Epidermal melanocyte (primary cell): ENCODE measurements around the gene KIF1B.
"Not testable (repeated sequence)": the region's sequence is repeated elsewhere in the genome, so short reads cannot be mapped to it uniquely, and the experiment has no call there.

ENCODE experiments used
- DNase-seq: peaks from one replicate; pipeline ENCODE4 v3.0.0; 2011; ENCODE audit warnings: low spot score; ENCODE audit not compliant: insufficient read length

The KIF1B gene

DNA sequence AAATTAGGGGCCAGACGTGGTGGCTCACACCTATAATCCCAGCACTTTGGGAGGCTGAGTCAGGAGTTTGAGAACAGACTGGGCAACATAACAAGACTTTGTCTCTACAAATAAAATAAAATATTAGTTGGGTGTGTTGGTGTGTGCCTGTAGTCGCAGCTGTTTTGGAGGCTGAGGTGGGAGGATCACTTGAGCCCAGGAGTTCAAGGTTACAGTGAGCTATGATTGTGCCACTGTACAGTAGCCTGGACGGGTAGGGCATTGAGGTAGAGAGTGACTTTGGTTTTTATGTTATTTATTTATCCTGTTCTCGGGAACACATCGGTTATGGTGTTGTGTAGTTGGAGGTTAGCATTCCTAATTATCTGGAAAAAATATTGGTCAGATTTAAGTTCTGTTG is 19.5 kb downstream of the KIF1B start:
- no peak for DNase-seq

DNA sequence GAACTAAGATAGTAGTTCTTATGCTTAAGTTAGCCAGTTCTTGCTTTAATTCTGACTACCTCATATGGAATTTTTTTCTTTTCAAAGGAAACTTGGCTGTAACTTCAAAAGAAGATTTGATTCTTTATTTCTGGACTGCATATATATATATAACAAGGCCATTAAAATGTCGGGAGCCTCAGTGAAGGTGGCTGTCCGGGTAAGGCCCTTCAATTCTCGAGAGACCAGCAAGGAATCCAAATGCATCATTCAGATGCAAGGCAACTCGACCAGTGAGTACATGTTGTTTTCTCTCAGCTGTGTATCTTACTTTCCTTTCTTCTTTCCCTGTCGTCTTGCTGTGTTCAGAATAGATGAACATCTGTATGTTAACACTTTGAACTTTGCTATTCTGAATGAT is 21.8 kb downstream of the KIF1B start:
- no peak for DNase-seq

DNA sequence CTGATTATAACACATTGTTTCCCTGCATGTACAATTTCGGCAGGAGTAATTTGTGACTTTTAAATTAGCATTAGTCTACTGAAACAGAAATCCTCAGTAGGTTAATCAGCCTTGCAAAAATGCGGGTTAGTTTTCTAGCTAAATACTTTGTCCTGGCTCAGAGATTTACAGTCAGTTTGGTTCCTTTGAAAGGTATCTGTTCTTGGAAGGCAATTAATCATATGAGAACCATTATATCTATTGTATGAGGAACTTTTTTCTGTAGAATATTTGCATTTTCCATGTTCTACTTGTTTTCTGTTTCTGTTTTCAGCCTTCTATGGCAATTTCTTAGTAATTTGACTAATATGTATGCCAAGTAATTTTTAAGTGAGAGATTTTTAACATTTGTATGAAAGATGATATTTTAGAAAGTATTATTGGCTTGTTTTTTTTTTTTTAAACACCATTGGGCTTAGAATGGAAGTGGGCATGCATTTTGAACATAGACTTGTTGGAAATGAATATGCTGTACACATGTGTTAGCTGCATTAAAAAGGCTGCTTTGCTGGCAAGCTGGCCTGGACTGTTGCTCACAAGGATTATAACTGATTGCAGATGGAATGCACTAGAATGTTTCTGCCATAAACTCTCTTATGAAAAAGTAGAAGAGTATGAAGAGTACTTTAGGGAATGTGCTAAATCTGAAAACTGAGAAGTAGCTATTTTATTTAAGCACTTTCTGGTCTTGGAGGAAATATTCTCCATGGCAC is 26.2 kb downstream of the KIF1B start:
- no peak for DNase-seq

- DNase-seq = no peak
Measured at GRCh38 chr1:10237157-10237539, 26.8 kb downstream of the KIF1B start.

GRCh38 chr1:10242135-10242534 is 31.8 kb downstream of the KIF1B start:
- no peak for DNase-seq

DNA sequence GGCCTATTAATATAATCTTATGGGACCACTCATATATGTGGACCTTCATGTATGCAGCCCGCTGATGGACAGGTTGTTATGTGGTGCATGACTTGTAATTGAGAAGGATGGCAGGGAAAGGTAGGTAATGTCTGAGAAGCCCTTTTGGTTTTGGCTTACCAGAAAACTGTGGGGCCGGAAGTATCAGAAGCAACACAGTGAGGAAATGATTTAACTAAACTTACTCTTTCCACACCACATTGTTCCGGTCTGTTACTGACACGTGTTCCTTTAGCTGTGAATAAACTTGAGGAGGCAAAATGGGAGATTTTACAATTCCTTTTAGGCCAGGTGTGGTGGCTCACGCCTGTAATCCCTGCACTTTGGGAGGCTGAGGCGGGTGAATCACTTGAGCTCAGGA is 32.4 kb downstream of the KIF1B start:
- no peak for DNase-seq

DNA sequence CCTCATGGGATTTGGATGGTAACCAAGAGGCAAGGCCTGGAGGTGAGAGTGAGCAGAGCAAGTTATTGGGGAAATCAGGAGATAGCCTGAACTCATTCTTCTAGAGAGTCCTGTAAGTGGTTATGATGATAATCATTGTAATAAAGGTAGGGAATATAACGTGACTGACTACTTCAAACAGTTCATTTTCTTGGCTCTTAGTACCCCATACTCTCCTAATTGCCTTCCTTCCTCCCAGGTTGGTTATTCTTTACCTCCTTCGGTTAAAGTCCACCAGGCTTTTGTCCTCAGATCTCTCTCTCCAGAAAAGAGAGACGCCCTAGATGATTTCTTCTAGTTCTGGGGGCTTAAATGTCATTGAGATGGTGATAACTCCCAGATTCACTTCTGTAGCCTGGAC is 35.3 kb downstream of the KIF1B start:
- no peak for DNase-seq

DNA sequence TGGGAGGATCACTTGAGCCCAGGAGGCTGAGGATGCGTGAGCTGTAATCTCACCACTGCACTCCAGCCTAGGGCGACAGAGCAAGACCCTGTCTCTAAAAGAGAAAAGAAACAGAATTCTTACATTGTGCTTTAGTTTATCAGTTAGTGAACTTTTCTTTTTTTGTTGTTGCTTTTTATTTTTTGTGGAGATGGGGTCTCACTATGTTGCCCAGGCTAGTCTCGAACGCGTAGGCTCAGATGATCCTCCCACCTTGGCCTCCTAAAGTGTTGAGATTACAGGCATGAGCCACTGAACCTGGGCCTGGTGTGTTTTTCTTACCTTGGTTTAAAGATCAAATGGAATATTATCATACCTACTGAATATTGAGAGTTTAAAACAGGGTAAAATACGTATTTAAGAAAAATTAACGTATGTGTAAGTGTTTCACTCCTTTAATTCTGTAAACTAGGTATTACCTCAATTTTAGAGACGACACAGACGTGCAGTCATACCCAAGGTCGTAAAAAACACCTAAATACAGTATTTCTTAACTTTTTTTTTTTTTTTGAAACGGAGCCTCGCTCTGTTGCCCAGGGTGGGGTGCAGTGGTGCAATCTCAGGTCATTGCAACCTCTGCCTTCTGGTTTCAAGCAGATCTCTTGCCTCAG is 39.6 kb downstream of the KIF1B start:
- no peak for DNase-seq

DNA sequence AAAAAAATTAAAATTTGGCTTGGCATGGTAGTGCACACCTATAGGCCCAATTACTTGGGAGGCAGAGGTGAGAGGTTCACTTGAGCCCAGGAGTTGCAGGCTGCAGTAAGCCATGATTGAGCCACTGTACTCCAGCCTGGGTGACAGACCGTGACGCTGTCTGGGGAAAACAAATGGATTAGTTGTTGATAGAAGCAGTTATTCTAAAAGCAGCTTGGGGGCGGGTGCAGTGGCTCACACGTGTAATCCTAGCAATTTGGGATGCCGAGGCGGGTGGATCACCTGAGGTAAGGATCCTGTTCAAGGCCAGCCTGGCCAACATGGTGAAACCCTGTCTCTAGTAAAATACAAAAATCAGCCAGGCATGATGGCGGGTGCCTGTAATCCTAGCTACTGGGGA is 40.3 kb downstream of the KIF1B start:
- DNase-seq = no peak

DNA sequence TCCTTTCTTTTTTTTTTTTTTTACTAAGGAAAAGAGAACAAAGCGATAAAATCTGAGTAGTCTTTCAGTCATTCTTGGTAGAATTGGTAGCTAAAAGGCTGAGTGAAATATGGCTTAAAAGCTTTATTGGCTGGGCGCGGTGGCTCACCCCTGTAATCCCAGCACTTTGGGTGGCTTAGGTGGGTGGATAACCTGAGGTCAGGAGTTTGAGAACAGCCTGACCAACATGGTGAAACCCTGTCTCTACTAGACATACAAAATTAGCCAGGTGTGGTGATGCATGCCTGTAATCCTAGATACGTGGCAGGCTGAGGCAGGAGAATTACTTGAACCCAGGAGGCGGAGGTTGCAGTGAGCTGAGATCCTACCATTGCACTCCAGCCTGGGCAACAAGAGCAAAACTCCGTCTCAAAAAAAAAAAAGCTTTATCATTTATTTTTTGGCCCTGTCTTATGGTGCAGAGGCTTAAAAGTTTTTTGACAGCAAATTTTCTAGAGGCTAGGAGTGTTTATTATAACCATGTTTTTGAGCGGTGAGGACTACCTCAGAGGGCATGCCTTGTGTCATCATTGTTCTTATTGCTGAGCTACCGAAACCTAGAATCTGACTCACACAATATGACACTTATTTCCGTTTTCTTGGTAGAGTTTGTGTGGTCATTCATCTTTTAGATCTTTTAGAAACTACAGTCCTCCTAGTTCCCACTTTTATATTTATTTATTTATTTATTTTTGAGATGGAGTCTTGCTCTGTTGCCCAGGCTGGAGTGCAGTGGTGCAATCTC is 41.1 kb downstream of the KIF1B start:
- DNase-seq = not testable (repeated sequence)

DNA sequence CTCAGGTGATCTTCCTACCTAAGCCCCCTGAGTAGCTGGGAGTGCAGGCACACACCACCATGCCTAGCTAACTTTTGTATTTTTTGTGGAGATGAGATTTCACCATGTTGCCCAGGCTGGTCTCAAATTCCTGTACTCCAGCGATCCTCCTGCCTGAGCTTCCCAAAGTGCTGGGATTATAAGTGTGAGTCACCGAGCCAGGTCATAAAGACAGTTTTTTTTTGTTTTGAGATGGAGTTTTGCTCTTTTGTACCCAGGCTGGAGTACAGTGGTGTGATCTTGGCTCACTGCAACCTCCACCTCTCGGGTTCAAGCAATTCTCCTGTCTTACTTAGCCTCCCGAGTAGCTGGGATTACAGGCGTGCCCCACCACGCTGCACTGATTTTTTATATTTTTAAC is 42.1 kb downstream of the KIF1B start:
- no peak for DNase-seq

DNA sequence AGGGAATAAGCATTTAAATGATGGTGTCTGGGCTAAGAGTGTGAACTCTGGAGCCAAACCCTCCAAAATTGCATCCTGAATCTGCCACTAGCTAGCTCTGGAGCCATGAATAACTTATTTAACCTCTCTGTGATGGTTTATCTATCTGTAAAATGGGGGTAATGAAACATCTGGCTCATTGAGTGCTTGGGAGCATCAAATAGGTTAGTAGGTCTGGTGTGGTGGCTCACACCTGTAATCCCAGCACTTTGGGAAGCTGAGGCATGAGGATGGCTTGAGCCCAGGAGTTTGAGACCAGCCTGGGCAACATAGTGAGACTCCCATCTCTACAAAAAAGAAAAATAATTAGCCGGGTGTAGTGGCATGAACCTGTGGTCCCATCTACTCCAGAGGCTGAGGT is 42.8 kb downstream of the KIF1B start:
- no peak for DNase-seq

GRCh38 chr1:10253755-10254154 is 43.4 kb downstream of the KIF1B start:
- DNase-seq = peak; percentile 71

DNA sequence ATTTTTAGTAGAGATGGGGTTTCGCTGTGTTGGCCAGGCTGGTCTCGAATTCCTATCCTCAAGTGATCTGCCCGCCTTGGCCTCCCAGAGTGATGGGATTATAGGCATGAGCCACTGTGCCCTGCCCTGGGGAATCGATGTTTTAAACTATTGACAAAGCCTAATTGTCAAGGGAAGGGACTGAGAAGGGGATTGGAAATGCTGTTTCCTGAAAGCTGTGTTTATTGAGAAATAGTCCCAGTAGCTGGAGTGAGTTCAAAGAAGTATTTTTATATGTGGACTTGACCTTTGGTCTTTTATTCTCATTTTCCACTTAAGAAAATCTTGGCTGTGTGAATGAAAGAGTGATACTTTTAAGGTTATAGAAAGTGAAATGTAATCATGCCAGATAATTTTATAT is 47.5 kb downstream of the KIF1B start:
- DNase-seq = no peak

- not testable (repeated sequence) for DNase-seq
Measured at GRCh38 chr1:10259547-10259946, 49.2 kb downstream of the KIF1B start.

DNA sequence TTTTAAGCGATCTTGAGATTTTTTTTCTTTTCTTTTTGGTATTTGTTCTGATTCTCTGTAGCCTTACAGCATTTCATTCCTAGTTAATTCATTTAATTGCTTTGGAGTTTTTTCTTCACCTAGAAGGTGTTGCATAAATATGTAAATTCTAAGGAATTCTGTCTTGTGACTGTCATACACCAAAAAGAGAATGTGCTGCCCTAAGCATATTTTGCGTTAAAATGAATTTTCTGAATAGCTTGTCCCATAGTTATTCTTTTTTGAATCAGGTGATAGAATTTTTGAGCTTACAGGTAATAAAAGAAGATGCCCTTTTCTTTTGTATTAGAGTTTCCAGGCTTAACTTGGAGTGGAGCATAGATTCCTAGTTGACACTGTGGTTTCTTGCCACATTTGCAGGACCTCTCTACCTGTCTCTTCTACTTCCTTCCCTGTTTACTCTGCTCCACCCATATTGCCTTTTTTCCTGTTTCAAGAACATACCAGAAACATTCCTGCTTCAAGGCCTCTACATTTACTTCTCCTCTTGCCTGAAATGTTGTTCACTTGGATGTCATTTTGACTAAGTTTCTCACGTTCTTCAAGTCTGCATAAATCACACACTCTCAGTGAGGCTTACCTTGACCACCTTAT is 53.2 kb downstream of the KIF1B start:
- DNase-seq = no peak

DNA sequence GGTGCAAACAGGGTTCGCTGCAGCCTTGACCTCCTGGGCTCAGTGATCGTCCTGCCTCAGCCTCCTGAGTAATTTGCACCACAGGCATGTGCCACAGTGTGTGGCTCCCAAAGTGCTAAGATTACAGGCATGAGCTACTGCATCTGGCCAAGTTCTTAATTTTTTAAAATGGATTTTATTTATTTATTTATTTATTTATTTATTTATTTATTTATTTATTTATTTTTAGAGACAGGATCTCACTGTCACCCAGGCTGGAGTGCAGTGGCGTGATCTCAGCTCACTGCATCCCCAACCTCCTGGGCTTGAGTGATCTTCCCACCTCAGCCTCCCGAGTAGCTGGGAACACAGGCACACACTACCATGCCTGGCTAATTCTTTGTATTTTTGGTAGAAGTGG is 54.7 kb downstream of the KIF1B start:
- DNase-seq = no peak

DNA sequence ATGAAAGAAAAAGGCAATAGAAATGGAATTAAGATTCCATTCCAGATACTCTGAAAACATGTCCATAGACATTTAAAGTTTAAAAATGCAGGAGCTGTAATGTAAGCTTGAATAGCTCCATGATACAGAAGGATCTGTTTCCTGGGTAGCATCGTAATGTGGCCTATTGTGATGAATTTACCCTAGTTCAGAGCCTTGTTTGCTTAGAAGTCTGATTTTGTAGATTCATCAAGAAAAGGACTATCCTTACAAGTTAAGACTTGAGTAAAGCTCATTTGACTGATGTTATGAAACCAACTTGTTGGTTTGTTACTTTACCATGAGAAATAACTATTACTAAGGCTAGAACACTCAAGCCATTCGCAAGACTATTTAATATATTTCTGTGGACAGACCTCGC is 55.5 kb downstream of the KIF1B start:
- DNase-seq = no peak

DNA sequence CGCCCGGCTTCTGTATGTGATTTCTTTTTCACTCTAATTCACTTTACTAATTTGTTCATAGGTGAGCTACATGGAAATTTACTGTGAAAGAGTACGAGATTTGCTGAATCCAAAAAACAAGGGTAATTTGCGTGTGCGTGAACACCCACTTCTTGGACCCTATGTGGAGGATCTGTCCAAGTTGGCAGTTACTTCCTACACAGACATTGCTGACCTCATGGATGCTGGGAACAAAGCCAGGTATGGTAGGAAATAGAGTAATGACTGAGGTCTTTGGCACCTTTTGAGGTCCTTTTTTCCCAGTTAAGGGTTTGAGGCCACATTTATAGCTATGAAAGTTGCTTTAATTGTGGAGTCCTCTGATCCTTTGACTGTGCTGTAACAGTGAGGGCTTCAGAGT is 56.9 kb downstream of the KIF1B start:
- no peak for DNase-seq

DNA sequence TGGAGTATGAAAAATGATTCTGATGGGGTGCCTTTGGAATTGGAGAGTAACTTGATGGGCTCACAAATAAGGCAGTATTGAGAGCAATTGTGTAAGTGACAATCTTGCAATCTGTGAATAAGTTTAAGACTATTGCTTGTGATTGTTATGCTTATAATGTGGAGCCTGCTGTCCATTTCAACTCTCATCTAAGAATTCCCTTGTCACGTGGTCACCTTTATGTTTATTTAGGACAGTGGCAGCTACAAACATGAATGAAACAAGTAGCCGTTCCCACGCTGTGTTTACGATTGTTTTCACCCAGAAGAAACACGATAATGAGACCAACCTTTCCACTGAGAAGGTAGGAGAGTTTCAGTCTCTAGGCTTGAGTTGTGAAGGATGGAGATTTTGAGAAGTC is 57.6 kb downstream of the KIF1B start:
- DNase-seq = no peak

GRCh38 chr1:10271090-10271489 is 60.7 kb downstream of the KIF1B start:
- no peak for DNase-seq

DNA sequence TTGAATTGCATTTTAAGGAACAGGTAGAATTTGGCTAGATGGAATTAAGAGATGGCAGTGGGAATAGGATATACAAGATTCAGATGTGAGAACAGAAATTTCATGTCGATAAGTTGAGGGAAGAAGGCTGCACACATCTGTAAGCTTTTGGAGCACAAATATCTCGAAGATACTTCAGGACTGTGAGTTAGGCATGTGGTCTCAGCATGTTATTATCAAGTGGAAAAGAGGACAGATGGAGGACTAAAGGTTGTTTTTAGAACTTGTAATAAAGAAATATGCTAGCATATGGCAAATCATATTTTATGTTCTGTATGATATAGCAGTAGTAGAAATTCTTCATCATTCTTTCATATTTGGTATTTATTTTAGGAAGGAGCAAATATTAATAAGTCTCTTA is 61.5 kb downstream of the KIF1B start:
- no peak for DNase-seq
